Measurements from ENCODE around the gene FTO.

Gene FTO

GRCh38 chr16:53730693-53731092 lies 26.7 kb downstream of the FTO start:
- POLR2A ChIA-PET: no interaction called here
- no peak overlapping the region for H3K4me3 ChIP-seq (ENCODE audit: low read depth, low read length)
- DNase-seq (ENCODE audit: low read depth, low spot score): no peak
- CTCF ChIA-PET: interaction anchor here (4.9 kb wide), 1 partner anchor 12 kb away, joined by 44 read pairs; no protein-coding TSS in a partner anchor
- TF ChIP-seq, protein P1, sequence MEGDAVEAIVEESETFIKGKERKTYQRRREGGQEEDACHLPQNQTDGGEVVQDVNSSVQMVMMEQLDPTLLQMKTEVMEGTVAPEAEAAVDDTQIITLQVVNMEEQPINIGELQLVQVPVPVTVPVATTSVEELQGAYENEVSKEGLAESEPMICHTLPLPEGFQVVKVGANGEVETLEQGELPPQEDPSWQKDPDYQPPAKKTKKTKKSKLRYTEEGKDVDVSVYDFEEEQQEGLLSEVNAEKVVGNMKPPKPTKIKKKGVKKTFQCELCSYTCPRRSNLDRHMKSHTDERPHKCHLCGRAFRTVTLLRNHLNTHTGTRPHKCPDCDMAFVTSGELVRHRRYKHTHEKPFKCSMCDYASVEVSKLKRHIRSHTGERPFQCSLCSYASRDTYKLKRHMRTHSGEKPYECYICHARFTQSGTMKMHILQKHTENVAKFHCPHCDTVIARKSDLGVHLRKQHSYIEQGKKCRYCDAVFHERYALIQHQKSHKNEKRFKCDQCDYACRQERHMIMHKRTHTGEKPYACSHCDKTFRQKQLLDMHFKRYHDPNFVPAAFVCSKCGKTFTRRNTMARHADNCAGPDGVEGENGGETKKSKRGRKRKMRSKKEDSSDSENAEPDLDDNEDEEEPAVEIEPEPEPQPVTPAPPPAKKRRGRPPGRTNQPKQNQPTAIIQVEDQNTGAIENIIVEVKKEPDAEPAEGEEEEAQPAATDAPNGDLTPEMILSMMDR (IDR thresholded peaks at IDR 0.05; ENCODE audit: insufficient read depth, low read length, missing control alignments): no peak

GRCh38 chr16:53732296-53732929 lies 28.5 kb downstream of the FTO start:
- ChIA-PET CTCF (interaction anchor here (4.9 kb wide), 1 partner anchor 11 kb away, joined by 44 read pairs; no protein-coding TSS in a partner anchor), POLR2A (no interaction called here)
- TF ChIP-seq, protein P1 (IDR thresholded peaks at IDR 0.05; ENCODE audit: insufficient read depth, low read length, missing control alignments): no peak
- DNase-seq (ENCODE audit: low read depth, low spot score): no peak
- no peak overlapping the region for H3K4me3 ChIP-seq (ENCODE audit: low read depth, low read length)

DNA sequence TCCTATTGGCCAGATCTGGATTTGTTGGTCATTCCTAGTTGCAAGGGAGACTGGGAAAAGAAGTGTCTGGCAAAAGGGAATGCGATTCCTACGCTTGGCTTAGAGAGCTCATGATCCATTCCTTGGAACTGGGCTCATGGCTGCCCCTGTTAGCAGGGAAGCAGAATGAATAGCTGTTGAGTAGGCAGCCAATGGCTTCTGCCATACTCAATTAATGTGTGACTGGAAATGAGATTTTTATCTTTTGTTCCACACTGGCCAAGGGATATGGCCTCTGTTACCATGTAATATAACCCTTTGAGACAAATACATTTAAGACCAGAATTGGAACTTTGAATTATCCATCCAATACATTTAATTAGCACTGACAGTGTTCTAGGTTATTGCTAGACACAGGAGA lies 31.0 kb downstream of the FTO start:
- ChIA-PET POLR2A (no interaction called here), CTCF (interaction anchor here (0.8 to 1.5 kb wide), 3 partner anchors 9 to 21 kb away, joined by 3 read pairs; no protein-coding TSS in a partner anchor)
- DNase-seq (ENCODE audit: low read depth, low spot score): no peak
- TF ChIP-seq, protein P1 (IDR thresholded peaks at IDR 0.05; ENCODE audit: insufficient read depth, low read length, missing control alignments): no peak
- no peak overlapping the region for H3K4me3 ChIP-seq (ENCODE audit: low read depth, low read length)

DNA sequence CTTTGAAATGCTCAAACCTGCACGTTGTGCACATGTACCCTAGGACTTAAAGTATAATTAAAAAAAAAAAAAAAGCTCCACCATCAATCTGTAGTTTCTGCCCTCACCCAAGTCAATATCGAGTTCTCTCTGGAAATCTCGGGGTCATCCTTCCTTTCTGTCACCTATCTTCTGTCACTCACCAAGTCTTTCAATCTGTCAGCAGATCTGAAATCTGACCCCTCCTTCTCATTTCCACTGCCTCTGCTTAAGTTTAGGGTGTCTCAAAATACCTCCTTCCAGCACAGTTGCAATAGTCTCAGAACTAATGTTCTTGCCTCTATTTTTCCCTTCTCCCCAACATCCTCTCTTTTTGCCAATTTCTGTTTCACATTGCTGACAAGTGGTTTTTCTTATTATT lies 32.3 kb downstream of the FTO start:
- TF ChIP-seq, protein P1 (IDR thresholded peaks at IDR 0.05; ENCODE audit: insufficient read depth, low read length, missing control alignments): no peak
- DNase-seq (ENCODE audit: low read depth, low spot score): no peak
- no peak overlapping the region for H3K4me3 ChIP-seq (ENCODE audit: low read depth, low read length)
- POLR2A ChIA-PET: no interaction called here
- CTCF ChIA-PET: interaction anchor here (1.5 kb wide), 1 partner anchor 8 kb away, joined by 3 read pairs; no protein-coding TSS in a partner anchor

DNA sequence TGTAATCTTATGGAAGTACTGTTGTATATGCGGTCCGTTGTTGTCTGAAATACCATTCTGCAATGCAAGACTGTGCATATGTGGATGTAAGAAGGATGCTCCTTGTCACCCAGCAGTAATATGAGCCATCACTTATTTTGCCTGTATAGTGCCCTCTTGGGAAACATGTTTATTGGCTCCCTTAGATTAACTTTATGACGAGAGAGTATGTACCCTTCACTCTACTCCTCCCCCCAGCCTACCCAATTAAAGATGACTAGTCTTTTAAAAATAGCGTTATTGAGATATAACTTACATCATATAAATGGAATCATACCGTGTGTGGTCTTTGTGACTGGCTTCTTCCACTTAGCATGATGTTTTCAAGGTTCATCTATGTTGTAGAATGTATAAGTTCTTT lies 33.6 kb downstream of the FTO start:
- no peak overlapping the region for H3K4me3 ChIP-seq (ENCODE audit: low read depth, low read length)
- DNase-seq (ENCODE audit: low read depth, low spot score): no peak
- CTCF ChIA-PET: no interaction called here
- TF ChIP-seq, protein P1 (IDR thresholded peaks at IDR 0.05; ENCODE audit: insufficient read depth, low read length, missing control alignments): no peak
- POLR2A ChIA-PET: no interaction called here

GRCh38 chr16:53740476-53740875 lies 36.5 kb downstream of the FTO start:
- CTCF ChIA-PET: no interaction called here
- TF ChIP-seq, protein P1 (IDR thresholded peaks at IDR 0.05; ENCODE audit: insufficient read depth, low read length, missing control alignments): no peak
- no peak overlapping the region for H3K4me3 ChIP-seq (ENCODE audit: low read depth, low read length)
- POLR2A ChIA-PET: no interaction called here
- DNase-seq (ENCODE audit: low read depth, low spot score): no peak
